ENCODE data around the gene NDST4. TPM values are rescaled to one million over a fixed set of nuclear protein-coding genes. Genes with fewer than 3 reads are reported as not detected.

The NDST4 gene
- total RNA-seq, 1 experiment from 2014 or later, result not detected

DNA sequence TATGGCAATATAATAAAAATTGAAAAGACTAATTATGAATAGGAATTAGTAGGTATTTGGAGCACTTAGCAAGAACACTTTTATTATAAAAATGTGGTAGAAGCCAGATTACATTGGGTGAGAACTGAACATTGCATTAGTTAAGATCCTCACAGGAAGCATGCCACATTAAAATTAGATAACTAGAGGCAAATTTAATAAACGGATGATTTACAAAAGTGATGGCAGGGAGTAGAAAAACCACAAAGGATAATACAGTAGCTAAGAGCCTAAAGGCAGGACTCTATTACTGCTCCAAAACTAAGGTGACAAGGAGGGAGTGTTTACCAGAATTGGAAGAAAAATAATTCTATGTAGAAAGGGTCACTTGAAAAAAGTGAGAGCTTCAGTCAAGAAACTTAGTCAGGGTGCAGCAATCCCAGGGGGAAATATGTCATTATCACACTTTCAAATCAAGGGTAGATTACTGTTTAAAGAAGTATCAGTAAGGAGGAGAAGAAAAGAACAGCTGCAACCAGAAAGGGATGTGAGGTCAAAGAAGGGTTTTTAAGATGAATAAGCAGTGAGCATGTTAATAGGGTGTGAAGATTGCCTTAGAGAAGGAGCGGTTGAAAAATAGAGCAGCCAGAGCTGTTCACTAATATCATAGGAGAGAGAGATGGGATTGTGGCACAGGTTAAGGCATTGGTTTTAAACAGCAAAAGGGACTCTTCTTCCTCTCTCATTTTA, 84.6 kb downstream of the NDST4 start:
- Histone ChIP-seq H2BK12ac (ENCODE audit: insufficient read length, low read depth, low read length) (no peak overlapping the region), H3K79me1 (ENCODE audit: insufficient read depth, low read depth, low read length, poor library complexity, severe bottlenecking) (no peaks in the 10 kb centered on the region), H2BK120ac (ENCODE audit: low read depth, low read length, poor library complexity, severe bottlenecking) (no peak overlapping the region), H3K9me3 (ENCODE audit: control insufficient read depth, low read depth, low read length) (no peaks in the 10 kb centered on the region), H4K20me1 (ENCODE audit: control insufficient read depth, insufficient read depth, insufficient read length) (no peaks in the 10 kb centered on the region), H3K4me1 (ENCODE audit: insufficient read depth, low read length) (no peaks in the 10 kb centered on the region), H3K27me3 (ENCODE audit: insufficient read depth, low read length) (no peaks in the 10 kb centered on the region), H3K18ac (ENCODE audit: insufficient read length, low read depth, low read length) (no peak overlapping the region), H2AFZ (ENCODE audit: low read length) (no peak overlapping the region), H3K79me2 (ENCODE audit: insufficient read depth, low read length) (no peaks in the 10 kb centered on the region), H3K4me2 (ENCODE audit: insufficient read depth, insufficient read length, low read length) (no peak overlapping the region), H2BK15ac (ENCODE audit: low read depth, low read length) (no peak overlapping the region), H3K23me2 (ENCODE audit: insufficient read length, low read depth, low read length, poor library complexity, severe bottlenecking) (no peaks in the 10 kb centered on the region), H4K91ac (ENCODE audit: insufficient read length, low read depth, low read length) (no peak overlapping the region), H3T11ph (ENCODE audit: low read length) (no peak overlapping the region), H3K14ac (ENCODE audit: insufficient read depth, low read length) (no peak overlapping the region), H3K27ac (ENCODE audit: insufficient read length, low read depth, low read length) (no peak overlapping the region), H3K56ac (ENCODE audit: insufficient read length, low read depth, low read length) (no peak overlapping the region), H3K23ac (ENCODE audit: insufficient read length, low read depth, low read length) (no peak overlapping the region), H4K8ac (replicated peaks; ENCODE audit: insufficient read length, low read depth, low read length) (no peak overlapping the region), H2AK5ac (ENCODE audit: insufficient read length, low read length) (no peak overlapping the region), H4K5ac (ENCODE audit: insufficient read length, low read depth, low read length) (no peak overlapping the region), H3K4ac (ENCODE audit: low read depth, low read length) (no peak overlapping the region), H3K9ac (ENCODE audit: extremely low read depth, insufficient read length, low read length) (no peak overlapping the region), H2BK5ac (ENCODE audit: insufficient read length, low read length) (no peak overlapping the region), H2BK20ac (ENCODE audit: low read depth, low read length, poor library complexity, severe bottlenecking) (no peak overlapping the region)
- WGBS (ENCODE audit: extremely low coverage, insufficient read length, low lambda C conversion rate), result no CpG with 5 or more reads among the region's 2 CpGs
- Mint-ChIP-seq H3K4me1 (peaks cover 6 to 8% of the 10 kb centered on the region in 2 experiments), H3K4me3 (no peak overlapping the region), H3K36me3 (ENCODE audit: insufficient read depth in 1 of 3, low read depth in 3 of 3) (no peaks in the 10 kb centered on the region), H3K9me3 (no peaks in the 10 kb centered on the region), H3K27ac (no peak overlapping the region), H3K27me3 (ENCODE audit: low read depth) (no peaks in the 10 kb centered on the region)
- no peak for DNase-seq
- TF ChIP-seq, protein P1, sequence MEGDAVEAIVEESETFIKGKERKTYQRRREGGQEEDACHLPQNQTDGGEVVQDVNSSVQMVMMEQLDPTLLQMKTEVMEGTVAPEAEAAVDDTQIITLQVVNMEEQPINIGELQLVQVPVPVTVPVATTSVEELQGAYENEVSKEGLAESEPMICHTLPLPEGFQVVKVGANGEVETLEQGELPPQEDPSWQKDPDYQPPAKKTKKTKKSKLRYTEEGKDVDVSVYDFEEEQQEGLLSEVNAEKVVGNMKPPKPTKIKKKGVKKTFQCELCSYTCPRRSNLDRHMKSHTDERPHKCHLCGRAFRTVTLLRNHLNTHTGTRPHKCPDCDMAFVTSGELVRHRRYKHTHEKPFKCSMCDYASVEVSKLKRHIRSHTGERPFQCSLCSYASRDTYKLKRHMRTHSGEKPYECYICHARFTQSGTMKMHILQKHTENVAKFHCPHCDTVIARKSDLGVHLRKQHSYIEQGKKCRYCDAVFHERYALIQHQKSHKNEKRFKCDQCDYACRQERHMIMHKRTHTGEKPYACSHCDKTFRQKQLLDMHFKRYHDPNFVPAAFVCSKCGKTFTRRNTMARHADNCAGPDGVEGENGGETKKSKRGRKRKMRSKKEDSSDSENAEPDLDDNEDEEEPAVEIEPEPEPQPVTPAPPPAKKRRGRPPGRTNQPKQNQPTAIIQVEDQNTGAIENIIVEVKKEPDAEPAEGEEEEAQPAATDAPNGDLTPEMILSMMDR (conservative IDR thresholded peaks at IDR 0.05), result no peak

Measured in H9 (cell line).